ENCODE measurements around the gene PPARA. TPM values are rescaled to one million over a fixed set of nuclear protein-coding genes. Genes with fewer than 3 reads are reported as not detected.

The PPARA gene
- total RNA-seq, 2 donors from 2014 or later: 49.6 to 66.2 TPM

GRCh38 chr22:46272762-46273431 is 122.6 kb downstream of the PPARA start:
- DNase-seq: no peak
- intact Hi-C loops (cut with DNase I): no loop called here
- ATAC-seq: no peak

GRCh38 chr22:46273432-46274148 is 123.3 kb downstream of the PPARA start:
- ATAC-seq (peak; percentile 32 to 42), DNase-seq (peak; percentile 7)
- intact Hi-C loops (cut with DNase I): no loop called here

GRCh38 chr22:46274381-46274780 is 124.1 kb downstream of the PPARA start:
- no peak for ATAC-seq

GRCh38 chr22:46275455-46276122 is 125.3 kb downstream of the PPARA start:
- ATAC-seq (no peak), DNase-seq (peak; percentile 3)
- intact Hi-C loops (cut with DNase I): no loop called here

More at GRCh38 chr22:46274381-46274780, 124.1 kb downstream of the PPARA start:
- DNase-seq: peak; percentile 5
- intact Hi-C loops (cut with DNase I): no loop called here

GRCh38 chr22:46276563-46276962 is 126.2 kb downstream of the PPARA start:
- DNase-seq (no peak), ATAC-seq (no peak)

GRCh38 chr22:46278656-46279645 is 128.6 kb downstream of the PPARA start:
- ATAC-seq: no peak
- intact Hi-C loops (cut with DNase I): no loop called here
- DNase-seq: no peak

More at GRCh38 chr22:46276563-46276962, 126.2 kb downstream of the PPARA start:
- intact Hi-C loops (cut with DNase I): no loop called here

- intact Hi-C loops (cut with DNase I): no loop called here
- DNase-seq: no peak
Observed at GRCh38 chr22:46280063-46280817, 129.9 kb downstream of the PPARA start.

GRCh38 chr22:46280999-46281623 is 130.8 kb downstream of the PPARA start:
- ATAC-seq (peak; percentile 21 to 60), DNase-seq (no peak)
- intact Hi-C loops (cut with DNase I): no loop called here

More at GRCh38 chr22:46280063-46280817, 129.9 kb downstream of the PPARA start:
- ATAC-seq: peak in 1 of 2 donors; percentile 41

GRCh38 chr22:46281866-46282678 is 131.7 kb downstream of the PPARA start:
- no peak for ATAC-seq

GRCh38 chr22:46286006-46286405 is 135.7 kb downstream of the PPARA start:
- ATAC-seq (no peak), DNase-seq (no peak)
- intact Hi-C loops (cut with DNase I): loop anchor here in 1 of 2 donors (5.0 kb wide), 1 partner anchor 34 kb away; the partner anchor contains the start of gene CDPF1

More at GRCh38 chr22:46281866-46282678, 131.7 kb downstream of the PPARA start:
- intact Hi-C loops (cut with DNase I): no loop called here
- DNase-seq: no peak

GRCh38 chr22:46286941-46287872 is 136.9 kb downstream of the PPARA start:
- ATAC-seq (no peak), DNase-seq (peak; percentile 13)
- intact Hi-C loops (cut with DNase I): loop anchor here in 1 of 2 donors (5.0 kb wide), 1 partner anchor 35 kb away; the partner anchor contains the start of gene CDPF1

- DNase-seq: peak; percentile 46
- ATAC-seq: peak; percentile 22 to 31
Observed at GRCh38 chr22:46287873-46288751, 137.8 kb downstream of the PPARA start.

GRCh38 chr22:46288846-46289243 is 138.5 kb downstream of the PPARA start:
- no peak for ATAC-seq
- intact Hi-C loops (cut with DNase I): loop anchor here in 1 of 2 donors (5.0 kb wide), 1 partner anchor 37 kb away; the partner anchor contains the start of gene CDPF1
- no peak for DNase-seq

More at GRCh38 chr22:46287873-46288751, 137.8 kb downstream of the PPARA start:
- intact Hi-C loops (cut with DNase I): loop anchor here in 1 of 2 donors (5.0 kb wide), 1 partner anchor 36 kb away; the partner anchor contains the start of gene CDPF1

- DNase-seq (no peak), ATAC-seq (peak; percentile 13 to 60)
- intact Hi-C loops (cut with DNase I): loop anchor here in 1 of 2 donors (5.0 kb wide), 1 partner anchor 37 kb away; the partner anchor contains the start of gene CDPF1
Observed at GRCh38 chr22:46289244-46289891, 139.0 kb downstream of the PPARA start.

All from left cardiac atrium (tissue), 4 donors.